ES-I3 (cell line): ENCODE data around the gene WNT5A.

Experiments used
- H3K36me3 ChIP-seq: 2 replicates; pipeline ENCODE4 v1.6.1; 2013; ENCODE audit warnings: mild to moderate bottlenecking, low read length, control low read depth, moderate library complexity; ENCODE audit not compliant: insufficient read depth
- H3K4me1 ChIP-seq: 2 replicates; pipeline ENCODE4 v1.6.1; 2013; ENCODE audit warnings: mild to moderate bottlenecking, control low read depth, low read length; ENCODE audit not compliant: insufficient read depth
- H3K9ac ChIP-seq: 2 replicates; pipeline ENCODE4 v1.6.1; 2013; ENCODE audit warnings: low read depth, mild to moderate bottlenecking, low read length, moderate library complexity
- H3K9me3 ChIP-seq: 2 replicates; pipeline ENCODE4 v1.6.1; 2013; ENCODE audit warnings: mild to moderate bottlenecking, low read length, moderate library complexity; ENCODE audit not compliant: control insufficient read depth, insufficient read depth

The WNT5A gene

GRCh38 chr3:55434789-55435188 is 52.3 kb downstream of the WNT5A start:
- H3K9me3 ChIP-seq, result no peaks in the 10 kb centered on the region
- no peak overlapping the region for H3K9ac ChIP-seq
- no peaks in the 10 kb centered on the region for H3K36me3 ChIP-seq
- no peaks in the 10 kb centered on the region for H3K4me1 ChIP-seq

DNA sequence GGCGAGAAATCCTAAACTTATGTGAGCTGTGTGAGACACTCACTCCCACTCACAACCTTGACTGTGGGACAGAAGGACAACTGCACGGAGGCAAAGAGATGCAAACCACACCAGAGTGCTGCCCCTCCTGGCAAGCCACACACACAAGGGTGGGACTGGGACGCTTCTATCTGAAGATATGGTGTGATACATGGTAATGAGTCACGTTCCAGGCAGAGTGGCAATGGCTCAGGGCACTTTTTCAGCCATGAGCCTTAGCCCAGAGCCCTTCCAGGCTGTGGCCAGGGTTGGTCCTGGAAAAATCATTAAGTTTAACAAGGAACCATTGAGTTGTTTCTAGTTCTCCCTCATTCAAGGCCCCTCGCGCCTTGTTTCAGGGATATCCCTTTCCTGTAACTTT is 56.1 kb downstream of the WNT5A start:
- Histone ChIP-seq H3K9me3 (no peaks in the 10 kb centered on the region), H3K4me1 (no peaks in the 10 kb centered on the region), H3K9ac (no peak overlapping the region), H3K36me3 (no peaks in the 10 kb centered on the region)

GRCh38 chr3:55427739-55428138 is 59.4 kb downstream of the WNT5A start:
- no peaks in the 10 kb centered on the region for H3K4me1 ChIP-seq
- no peaks in the 10 kb centered on the region for H3K9me3 ChIP-seq
- no peaks in the 10 kb centered on the region for H3K36me3 ChIP-seq
- no peak overlapping the region for H3K9ac ChIP-seq

DNA sequence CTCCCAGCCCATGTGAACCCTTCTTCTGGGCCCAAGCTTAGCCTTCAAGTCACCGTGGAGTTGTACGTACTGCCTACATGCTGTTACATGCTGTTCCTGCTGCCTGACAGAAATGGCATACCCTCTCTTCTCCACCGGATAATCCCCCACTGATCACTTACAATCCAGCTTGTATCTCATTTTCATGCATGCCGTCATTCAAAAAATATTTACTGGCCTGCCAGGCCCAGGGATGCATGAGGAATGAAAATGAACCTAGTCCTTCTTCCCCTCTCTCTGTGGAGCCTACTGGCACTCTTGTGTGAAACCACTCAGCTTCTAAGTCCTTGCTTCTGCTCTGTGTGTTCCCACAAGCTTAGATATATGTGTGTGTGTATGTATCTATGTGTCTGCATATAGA is 60.6 kb downstream of the WNT5A start:
- Histone ChIP-seq H3K4me1 (no peaks in the 10 kb centered on the region), H3K9ac (no peak overlapping the region), H3K36me3 (no peaks in the 10 kb centered on the region), H3K9me3 (no peaks in the 10 kb centered on the region)

GRCh38 chr3:55423782-55424181 is 63.3 kb downstream of the WNT5A start:
- Histone ChIP-seq H3K36me3 (no peaks in the 10 kb centered on the region), H3K9ac (no peak overlapping the region), H3K9me3 (no peaks in the 10 kb centered on the region), H3K4me1 (no peaks in the 10 kb centered on the region)

- no peaks in the 10 kb centered on the region; the same call in 1 of the 2 replicates for H3K9me3 ChIP-seq
- no peaks in the 10 kb centered on the region for H3K36me3 ChIP-seq
- H3K4me1 ChIP-seq, result no peaks in the 10 kb centered on the region
- H3K9ac ChIP-seq, result no peak overlapping the region
These were observed 69.9 kb downstream of the WNT5A start for GRCh38 chr3:55417211-55417610.

DNA sequence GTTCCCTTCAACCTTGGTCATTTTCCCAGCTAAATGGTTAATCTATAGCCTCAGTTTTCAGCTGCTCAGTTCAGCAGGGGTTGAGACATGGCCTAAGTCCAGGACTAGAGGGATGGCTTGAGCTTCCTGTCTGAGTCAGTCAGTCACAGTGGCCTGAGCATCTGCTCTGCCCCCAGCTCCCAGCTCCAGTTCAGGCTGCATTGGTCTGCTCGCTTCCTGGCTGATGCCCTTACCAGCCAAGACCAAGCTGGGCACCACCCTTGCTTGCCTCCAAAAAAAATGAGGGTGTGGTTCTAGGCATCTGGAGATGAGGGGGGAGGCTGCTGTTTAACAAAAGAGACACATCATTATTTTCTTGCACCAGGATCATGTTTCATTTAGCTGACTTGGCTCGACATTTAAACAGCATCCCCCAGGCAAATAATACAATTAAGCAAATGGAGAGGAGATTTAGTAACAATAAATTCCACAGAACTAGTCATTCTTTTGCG is 70.7 kb downstream of the WNT5A start:
- no peak overlapping the region for H3K9ac ChIP-seq

More for the DNA sequence above, 70.7 kb downstream of the WNT5A start:
- H3K9me3 ChIP-seq, result no peaks in the 10 kb centered on the region; the same call in 1 of the 2 replicates
- H3K36me3 ChIP-seq, result no peaks in the 10 kb centered on the region
- H3K4me1 ChIP-seq, result no peaks in the 10 kb centered on the region
